Measurements from ENCODE around the gene CNTN1. TPM values are rescaled to one million over a fixed set of nuclear protein-coding genes. Genes with fewer than 3 reads are reported as not detected.
A peak's percentile ranks its signal among the peaks of the same experiment; 100 is the strongest.

Gene CNTN1
- total RNA-seq: 100 to 1,000 TPM in 2 of 4 donors, 10 to 100 TPM in 2; 64.1 to 193 (median 92.4) TPM

GRCh38 chr12:40691913-40692764 lies at the start of gene CNTN1:
TSS of gene CNTN1 (plus strand) at chr12:40692439.
- 2 to 6% methylated on average over 9 to 13 of the region's 31 CpGs for WGBS, 2 donors (ENCODE audit: low coverage in 1 of 2)
- Histone ChIP-seq H3K27ac (peak within 1 kb of the TSS; percentile 5 to 83 (median 77)), H3K27me3 (no peaks in the 10 kb centered on the region), H3K4me1 (peaks cover 0 to 17% (median 0%) of the 10 kb centered on the region in 3 donors), H3K36me3 (no peaks in the 10 kb centered on the region), H3K9me3 (no peaks in the 10 kb centered on the region), H3K4me3 (peak within 1 kb of the TSS; percentile 79 to 85)
- ATAC-seq: peak; percentile 93
- TF ChIP-seq, protein P1, sequence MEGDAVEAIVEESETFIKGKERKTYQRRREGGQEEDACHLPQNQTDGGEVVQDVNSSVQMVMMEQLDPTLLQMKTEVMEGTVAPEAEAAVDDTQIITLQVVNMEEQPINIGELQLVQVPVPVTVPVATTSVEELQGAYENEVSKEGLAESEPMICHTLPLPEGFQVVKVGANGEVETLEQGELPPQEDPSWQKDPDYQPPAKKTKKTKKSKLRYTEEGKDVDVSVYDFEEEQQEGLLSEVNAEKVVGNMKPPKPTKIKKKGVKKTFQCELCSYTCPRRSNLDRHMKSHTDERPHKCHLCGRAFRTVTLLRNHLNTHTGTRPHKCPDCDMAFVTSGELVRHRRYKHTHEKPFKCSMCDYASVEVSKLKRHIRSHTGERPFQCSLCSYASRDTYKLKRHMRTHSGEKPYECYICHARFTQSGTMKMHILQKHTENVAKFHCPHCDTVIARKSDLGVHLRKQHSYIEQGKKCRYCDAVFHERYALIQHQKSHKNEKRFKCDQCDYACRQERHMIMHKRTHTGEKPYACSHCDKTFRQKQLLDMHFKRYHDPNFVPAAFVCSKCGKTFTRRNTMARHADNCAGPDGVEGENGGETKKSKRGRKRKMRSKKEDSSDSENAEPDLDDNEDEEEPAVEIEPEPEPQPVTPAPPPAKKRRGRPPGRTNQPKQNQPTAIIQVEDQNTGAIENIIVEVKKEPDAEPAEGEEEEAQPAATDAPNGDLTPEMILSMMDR (IDR thresholded peaks at IDR 0.05): no peak
- peak; percentile 4 for TF ChIP-seq POLR2AphosphoS5 (IDR thresholded peaks at IDR 0.05)

DNA sequence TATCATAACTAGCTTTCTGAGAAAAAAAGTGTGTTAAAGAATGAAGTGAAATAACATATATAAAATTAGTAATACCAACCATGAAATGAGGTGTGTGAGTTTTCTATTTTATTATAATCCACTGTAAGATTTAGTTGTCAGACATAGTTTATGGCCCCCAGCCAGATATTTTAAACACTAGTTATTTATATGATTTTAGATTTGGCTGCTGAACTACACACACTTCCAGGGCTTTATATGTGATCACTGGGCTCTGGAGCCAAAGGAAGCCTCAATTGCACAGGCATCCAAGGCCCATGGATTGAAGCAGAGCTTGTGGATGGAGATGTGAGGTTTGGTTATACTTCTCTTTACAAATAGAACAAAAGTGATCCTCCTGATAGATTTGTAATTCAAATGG lies 48.7 kb upstream of the CNTN1 start:
- no peak for TF ChIP-seq POLR2AphosphoS5 (IDR thresholded peaks at IDR 0.05)
- TF ChIP-seq POLR2A (IDR thresholded peaks at IDR 0.05): no peak
- TF ChIP-seq, protein P1 (IDR thresholded peaks at IDR 0.05): no peak
- TF ChIP-seq EP300 (IDR thresholded peaks at IDR 0.05): no peak
- no peaks in the 10 kb centered on the region for H3K27me3 ChIP-seq
- H3K27ac ChIP-seq: no peak overlapping the region
- H3K9me3 ChIP-seq: peaks cover 0 to 26% (median 0%) of the 10 kb centered on the region in 3 donors
- ATAC-seq: no peak
- no peaks in the 10 kb centered on the region for H3K36me3 ChIP-seq
- H3K4me1 ChIP-seq: peaks cover 0 to 17% (median 0%) of the 10 kb centered on the region in 3 donors
- no peak overlapping the region for H3K4me3 ChIP-seq

DNA sequence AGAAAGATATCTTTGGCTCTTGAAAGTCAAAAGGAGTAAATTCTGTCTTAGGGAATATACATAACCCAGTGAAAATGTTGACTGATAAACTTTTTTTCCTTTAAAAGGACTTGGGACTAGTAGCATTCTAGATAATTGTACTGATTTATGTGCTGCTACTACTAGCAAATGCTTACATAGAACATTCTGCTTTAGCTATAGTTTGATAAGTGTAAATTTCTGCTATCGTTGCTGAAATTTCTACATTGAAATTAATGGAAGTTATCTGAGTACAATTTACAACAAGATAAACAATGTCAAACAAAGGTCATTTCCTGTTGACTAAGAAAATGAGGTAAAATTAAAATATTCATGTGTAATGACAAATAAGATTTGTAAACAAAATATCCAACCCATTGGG lies 48.3 kb upstream of the CNTN1 start:
- Histone ChIP-seq H3K27ac (no peak overlapping the region), H3K9me3 (peaks cover 0 to 26% (median 0%) of the 10 kb centered on the region in 3 donors), H3K4me1 (peaks cover 0 to 17% (median 0%) of the 10 kb centered on the region in 3 donors), H3K36me3 (no peaks in the 10 kb centered on the region), H3K27me3 (no peaks in the 10 kb centered on the region), H3K4me3 (no peak overlapping the region)
- TF ChIP-seq, protein P1 (IDR thresholded peaks at IDR 0.05): no peak
- TF ChIP-seq EP300 (IDR thresholded peaks at IDR 0.05): no peak
- TF ChIP-seq POLR2AphosphoS5 (IDR thresholded peaks at IDR 0.05): no peak
- TF ChIP-seq POLR2A (IDR thresholded peaks at IDR 0.05): no peak
- 50 to 56% methylated on average over 1 of the region's 1 CpG for WGBS, 2 donors (ENCODE audit: low coverage in 1 of 2)
- ATAC-seq: no peak

GRCh38 chr12:40644708-40645107 lies 47.5 kb upstream of the CNTN1 start:
- Histone ChIP-seq H3K4me3 (no peak overlapping the region), H3K27me3 (no peaks in the 10 kb centered on the region), H3K4me1 (peaks cover 0 to 17% (median 0%) of the 10 kb centered on the region in 3 donors), H3K9me3 (peaks cover 0 to 26% (median 0%) of the 10 kb centered on the region in 3 donors), H3K36me3 (no peaks in the 10 kb centered on the region), H3K27ac (no peak overlapping the region)
- 58% methylated on average over 2 of the region's 2 CpGs; no CpG with 5 or more reads in 1 of the 2 donors for WGBS, 2 donors (ENCODE audit: low coverage in 1 of 2)
- TF ChIP-seq POLR2AphosphoS5 (IDR thresholded peaks at IDR 0.05) (no peak), EP300 (IDR thresholded peaks at IDR 0.05) (no peak), POLR2A (IDR thresholded peaks at IDR 0.05) (no peak)
- TF ChIP-seq, protein P1 (IDR thresholded peaks at IDR 0.05): no peak
- no peak for ATAC-seq

GRCh38 chr12:40645361-40645760 lies 46.9 kb upstream of the CNTN1 start:
- no peak for ATAC-seq
- H3K27me3 ChIP-seq: no peaks in the 10 kb centered on the region
- no peaks in the 10 kb centered on the region for H3K36me3 ChIP-seq
- peaks cover 0 to 17% (median 0%) of the 10 kb centered on the region in 3 donors for H3K4me1 ChIP-seq
- no peak overlapping the region for H3K4me3 ChIP-seq
- TF ChIP-seq EP300 (IDR thresholded peaks at IDR 0.05): no peak
- TF ChIP-seq, protein P1 (IDR thresholded peaks at IDR 0.05): no peak
- no peak for TF ChIP-seq POLR2AphosphoS5 (IDR thresholded peaks at IDR 0.05)
- no peak for TF ChIP-seq POLR2A (IDR thresholded peaks at IDR 0.05)
- H3K27ac ChIP-seq: no peak overlapping the region
- 89% methylated on average over 3 of the region's 3 CpGs; no CpG with 5 or more reads in 1 of the 2 donors for WGBS, 2 donors (ENCODE audit: low coverage in 1 of 2)
- H3K9me3 ChIP-seq: peaks cover 0 to 26% (median 0%) of the 10 kb centered on the region in 3 donors
